GM19467 (cell line): Measurements from ENCODE around the gene PLA2G4C.

Experiments
- ATAC-seq: cut with Tn5 transposase; IDR thresholded peaks from one replicate; pipeline ENCODE4 v1.9.1; 2021; ENCODE audit warnings: mild to moderate bottlenecking, moderate library complexity; ENCODE audit not compliant: unreplicated experiment

PLA2G4C gene

DNA sequence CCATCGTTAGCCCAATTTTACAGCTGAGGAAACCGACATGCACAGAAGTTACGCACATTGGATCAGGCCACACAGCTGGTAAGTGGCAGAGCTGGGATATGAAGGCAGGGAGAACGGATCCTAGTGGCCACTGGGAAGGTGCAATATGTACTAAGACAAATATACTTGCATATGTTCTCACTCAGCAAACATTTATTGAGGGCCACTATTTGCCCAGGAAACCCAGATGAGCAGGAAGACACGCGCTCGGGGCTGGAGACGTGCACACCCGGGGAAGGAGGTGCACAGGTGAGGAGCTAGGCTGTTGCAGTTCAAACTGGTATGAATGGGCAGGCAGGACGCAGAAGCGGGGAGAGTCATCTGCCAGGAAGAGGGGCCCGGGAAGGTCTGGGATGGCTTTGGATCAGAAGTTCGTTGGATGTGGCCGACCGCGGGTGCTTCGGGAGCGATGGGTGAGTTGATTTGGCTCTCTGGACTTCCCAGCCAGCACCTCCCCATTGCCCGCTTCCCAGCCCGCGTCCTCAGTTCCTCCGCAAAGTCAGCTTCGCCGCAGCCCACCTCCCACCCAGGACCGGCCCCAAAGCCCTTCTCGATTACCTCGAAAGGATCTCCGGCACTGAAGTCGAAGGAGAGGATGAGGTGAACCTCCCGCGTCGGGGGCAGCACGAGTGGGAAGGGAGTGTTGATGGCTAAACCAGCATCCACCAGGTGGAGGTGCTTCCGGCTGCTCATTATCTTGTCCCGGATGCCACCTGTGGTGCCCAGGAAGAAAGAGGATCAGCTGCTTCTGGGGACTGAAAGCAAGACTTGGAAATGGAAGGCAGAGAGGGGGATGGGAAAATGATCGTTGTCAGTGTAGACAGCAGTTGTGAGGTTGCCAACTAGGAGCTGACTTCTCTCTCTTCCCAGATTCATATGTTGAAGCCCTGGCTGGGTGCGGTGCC lies 48.9 kb downstream of the PLA2G4C start:
- ATAC-seq, result no peak

DNA sequence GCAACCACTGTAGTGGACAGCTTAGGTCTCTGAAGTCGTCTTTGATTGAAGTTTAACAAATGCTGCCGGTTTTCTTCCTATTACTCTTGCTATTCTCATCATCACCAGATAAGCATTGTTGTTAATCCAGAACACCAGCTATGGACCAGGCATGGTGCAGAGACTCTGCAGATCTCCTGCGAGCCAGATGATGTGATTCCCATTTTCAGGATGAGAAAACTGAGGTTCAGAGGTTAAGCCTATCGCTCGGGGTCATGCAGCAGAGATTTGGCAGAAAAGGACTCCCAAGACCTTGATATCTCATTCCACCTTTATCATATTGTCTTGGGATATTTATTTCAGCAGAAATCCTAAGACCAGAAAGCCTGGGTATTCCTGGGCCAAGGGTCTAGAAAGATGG lies 50.2 kb downstream of the PLA2G4C start:
- no peak for ATAC-seq

DNA sequence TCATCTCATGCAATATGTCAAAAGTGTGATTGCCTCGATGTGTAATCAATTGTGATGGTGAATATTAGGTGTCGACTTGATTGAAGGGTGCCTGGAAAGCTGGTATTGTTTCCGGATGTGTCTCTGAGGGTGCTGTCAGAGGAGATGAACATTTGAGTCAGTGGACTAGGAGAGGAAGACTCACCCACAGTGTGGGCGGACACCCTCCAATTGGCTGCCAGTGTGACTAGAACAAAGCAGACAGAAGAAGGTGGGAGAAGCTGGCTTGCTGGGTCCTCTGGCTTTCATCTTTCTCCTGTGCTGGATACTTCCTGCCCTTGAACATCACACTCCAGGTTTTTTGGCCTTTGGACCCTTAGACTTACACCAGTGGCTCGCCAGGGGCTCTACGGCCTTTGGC lies 51.3 kb downstream of the PLA2G4C start:
- no peak for ATAC-seq

DNA sequence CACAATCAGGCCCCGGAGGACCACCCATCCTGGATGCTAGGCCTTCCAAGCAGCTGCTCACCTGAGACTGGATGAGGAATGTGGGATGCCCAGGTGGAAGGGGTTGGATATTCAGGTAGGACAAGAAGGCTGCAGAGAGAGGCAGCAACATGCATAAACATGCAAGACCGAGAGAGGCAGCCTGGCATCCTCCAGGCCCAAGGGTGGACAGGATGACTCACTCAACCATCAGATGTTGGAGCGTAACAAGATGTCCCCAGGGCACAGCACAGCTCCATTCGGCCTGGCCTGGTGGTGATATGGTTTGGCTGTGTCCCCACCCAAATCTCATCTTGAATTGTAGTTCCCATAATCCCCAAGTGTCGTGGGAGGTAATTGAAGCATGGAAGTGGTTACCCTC lies 56.8 kb downstream of the PLA2G4C start:
- no peak for ATAC-seq

DNA sequence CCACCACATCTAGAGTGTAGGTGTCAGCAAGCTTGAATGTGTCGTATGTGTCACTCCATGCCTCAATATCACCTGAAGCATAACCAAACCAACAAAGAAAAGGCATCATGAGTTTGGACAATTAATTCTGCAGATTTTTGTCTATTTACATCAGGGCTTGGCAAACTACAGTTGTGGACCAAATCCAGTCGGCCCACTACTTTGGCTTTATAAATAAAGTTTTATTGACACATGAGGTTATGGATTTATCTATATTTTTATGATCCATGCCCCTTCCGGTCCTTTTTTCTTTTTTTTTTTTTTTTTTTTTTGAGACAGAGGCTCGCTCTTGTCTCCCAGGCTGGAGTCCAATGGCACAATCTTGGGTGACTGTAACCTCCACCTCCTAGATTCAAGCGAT lies 57.5 kb downstream of the PLA2G4C start:
- no peak for ATAC-seq

DNA sequence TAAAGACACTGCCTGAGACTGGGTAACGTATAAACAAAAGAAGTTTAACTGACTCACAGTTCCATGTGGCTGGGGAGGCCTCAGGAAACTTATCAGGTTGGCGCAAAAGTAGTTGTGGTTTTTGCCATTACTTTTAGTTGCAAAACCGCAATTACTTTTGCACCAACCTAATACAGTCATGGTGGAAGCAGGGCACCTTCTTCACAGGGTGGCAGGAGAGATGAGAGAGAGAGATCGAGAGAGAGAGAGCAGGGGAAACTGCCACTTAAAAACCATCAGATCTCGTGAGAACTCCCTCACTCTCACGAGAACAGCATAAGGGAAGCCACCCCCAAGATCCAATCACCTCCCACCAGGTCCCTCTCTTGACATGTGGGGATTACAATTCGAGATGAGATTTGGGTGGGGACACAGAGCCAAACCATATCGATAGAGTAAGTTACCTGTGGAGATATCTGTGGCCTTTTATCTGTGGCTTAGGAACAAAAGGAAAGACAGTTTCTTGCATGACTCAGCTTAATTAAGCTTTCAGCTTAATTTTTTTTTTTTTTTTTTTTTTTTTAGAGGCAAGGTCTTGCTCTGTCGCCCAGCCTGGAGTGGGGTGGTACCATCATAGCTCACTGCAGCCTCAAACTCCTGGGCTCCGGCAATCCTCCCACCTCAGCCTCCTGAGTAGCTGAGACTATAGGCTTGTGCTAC lies 59.1 kb downstream of the PLA2G4C start:
- no peak for ATAC-seq

DNA sequence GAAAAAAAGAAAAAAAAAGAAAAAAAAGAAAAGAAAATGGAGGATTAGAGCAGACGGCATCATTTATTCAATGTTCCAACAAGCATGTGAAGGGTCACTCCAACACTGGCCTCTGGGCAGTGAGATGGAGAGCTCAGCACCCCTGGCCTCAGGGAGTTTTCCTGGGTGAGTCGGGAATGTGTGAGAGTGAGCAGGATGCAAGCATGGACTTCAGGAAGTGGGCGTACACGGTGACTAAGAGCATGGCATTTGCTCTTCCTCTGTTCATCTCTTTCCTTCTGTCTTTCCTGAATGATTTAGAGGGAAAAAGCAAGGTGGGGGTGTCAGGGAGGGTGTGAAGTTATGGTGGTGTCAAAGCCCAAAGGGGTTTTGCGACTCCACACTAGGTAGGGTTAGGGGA lies 66.1 kb downstream of the PLA2G4C start:
- no peak for ATAC-seq

DNA sequence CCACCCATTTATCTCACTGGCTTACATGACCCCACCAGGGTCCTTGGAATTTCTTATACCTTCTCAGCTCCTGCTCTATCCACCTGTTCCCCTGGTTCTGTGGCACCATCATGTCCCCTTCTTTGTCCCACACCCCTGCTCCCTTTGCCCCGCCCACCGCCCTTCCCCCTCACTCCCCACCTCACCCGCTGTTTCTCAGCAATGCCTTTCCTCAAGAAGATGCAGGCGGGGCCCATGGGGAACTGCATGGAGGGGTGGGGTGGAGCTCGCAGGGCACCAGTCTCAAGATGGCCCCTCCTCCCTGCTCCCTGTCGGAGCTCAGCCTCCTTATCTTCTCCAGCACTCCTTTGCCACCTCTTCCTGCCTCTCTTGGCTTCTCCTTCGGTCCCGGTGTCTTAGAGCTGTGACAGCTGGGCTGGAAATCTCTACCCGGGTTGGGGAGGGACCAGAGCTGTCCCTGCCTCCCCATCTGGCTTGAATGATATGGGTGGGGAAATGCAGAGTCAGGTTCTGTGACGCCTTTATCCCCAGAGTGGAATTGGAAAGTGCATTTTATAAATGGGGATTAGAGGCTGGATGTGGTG lies 66.8 kb downstream of the PLA2G4C start, which contains the start of gene CABP5:
Gene CABP5 (minus strand): TSS at position 405 of the 584 bp plus-strand sequence. CDS start 157 bp downstream, at position 248.
- ATAC-seq, result no peak

DNA sequence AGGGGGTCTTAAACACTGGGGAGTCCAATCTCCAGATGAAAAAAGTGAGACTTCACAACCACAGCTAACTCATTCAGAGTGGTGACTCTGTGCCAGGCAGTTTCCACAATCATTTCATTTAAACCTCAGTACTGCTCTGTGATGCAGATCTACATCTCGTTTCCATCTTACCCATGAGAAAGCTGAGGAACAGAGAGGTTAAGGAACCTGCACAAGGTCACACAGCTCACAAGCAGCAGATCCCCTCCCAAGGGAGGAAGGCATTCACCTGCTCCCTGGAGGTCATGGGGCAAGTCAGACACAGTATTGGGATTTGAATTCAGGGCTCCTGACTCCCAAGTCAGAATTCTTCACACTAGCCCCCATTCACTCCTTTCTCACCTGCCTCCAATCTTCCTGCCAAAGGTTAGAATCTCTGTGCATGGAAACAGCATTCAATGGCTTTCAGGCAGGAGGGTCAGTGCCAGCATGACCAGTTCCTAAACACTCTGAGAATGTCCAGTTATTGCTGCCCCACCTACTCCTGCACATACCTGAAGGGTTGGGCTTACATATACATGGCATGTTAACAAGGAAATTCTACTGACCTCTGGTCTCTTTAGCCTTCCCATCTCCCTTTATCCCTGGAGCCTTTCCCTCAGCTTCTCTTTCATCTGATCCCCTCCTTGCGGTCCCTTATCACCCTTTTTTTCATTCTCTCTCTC lies 68.6 kb downstream of the PLA2G4C start:
- no peak for ATAC-seq

DNA sequence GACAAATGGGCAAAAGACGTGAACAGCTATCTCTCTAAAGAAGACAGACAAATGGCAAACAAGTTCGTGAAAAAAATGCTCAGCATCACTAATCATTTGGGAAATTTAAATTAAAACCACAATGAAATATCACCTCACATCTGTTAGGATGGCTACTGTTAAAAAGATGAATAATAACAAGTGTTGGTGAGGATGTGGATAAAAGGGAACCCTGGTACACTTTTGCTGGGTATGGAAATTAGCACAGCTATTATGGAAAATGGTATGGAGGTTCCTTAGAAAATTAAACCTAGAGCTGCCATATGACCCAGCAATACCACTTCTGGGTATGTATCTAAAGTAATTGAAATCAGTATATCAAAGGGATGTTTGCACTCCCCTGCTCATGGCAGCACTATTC lies 73.9 kb downstream of the PLA2G4C start:
- ATAC-seq, result no peak

DNA sequence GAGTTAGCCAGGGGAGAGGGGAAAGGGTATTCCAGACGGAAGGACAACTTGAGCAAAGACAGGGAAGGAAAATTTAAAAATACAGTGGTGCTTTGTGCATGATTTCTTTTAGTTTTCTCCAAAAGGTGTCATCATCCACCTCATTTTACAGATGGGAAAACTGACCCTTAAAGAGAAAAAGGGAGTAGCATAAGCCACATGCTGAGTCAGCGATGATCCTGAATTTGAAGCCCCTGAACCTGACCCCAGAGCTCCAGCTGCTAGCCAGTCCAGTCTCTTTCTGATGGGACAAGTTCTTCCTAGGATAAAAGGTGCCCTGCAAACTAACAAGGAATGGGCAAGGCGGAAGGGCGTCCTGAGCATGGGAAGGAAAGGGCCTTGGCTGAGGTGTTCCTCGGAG lies 77.0 kb downstream of the PLA2G4C start:
- ATAC-seq, result no peak

DNA sequence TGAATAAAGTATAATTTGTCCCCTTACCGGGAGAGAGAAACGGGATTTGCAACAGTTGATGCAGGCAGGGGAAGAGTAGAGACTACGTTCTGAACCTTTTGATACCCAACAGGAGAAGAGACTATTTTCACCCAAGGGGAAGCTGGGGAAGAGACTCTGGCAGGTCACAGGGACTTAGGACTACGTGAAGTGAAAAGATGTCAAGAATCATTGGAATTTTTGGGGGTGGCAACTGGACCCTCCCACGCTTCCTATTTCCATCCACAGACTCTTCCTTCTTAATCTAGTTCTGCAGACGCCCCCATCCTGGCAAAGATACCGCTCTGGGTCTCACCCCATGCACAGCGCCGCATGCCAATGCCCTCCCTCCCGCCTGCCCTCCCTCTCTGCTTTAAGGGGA lies 80.5 kb downstream of the PLA2G4C start:
- ATAC-seq, result no peak

DNA sequence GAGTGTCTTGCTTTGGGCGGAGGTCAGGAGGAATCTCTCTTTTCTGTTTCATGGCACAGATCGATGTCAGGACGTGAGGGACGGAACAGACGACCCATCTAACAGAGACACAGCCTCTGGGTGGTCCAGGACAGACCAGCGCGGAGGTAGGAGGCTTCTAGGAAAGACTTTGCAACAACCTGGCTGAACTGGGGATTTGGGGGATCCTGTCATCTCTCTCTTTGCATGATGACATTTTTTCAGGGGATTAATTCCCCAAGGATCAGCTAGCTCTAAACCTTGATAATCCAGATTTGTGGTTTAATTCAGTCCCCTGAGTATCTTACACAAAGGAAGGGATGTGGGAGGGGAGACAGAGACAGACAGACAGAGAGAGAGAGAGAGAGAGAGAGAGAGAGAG lies 81.2 kb downstream of the PLA2G4C start:
- no peak for ATAC-seq

DNA sequence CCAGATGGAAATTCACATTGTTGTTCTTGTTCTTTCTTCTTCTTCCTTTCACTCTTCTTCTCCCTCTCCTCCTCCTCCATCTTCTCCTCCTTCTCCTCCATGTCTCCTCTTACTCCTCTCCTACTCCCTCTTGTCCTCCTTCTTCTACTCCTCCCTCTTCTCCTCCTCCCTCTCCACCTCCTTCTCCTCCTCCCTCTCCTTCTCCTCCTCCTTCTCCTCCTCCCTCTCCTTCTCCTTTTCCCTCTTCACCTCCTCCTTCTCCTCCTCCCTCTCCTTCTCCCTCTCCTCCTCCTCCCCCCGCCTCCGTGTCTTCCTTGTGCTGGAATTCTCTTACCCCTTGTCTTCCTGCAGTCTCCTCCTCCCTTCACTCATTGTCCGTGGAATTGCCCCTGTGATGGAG lies 85.1 kb downstream of the PLA2G4C start:
- ATAC-seq, result no peak

DNA sequence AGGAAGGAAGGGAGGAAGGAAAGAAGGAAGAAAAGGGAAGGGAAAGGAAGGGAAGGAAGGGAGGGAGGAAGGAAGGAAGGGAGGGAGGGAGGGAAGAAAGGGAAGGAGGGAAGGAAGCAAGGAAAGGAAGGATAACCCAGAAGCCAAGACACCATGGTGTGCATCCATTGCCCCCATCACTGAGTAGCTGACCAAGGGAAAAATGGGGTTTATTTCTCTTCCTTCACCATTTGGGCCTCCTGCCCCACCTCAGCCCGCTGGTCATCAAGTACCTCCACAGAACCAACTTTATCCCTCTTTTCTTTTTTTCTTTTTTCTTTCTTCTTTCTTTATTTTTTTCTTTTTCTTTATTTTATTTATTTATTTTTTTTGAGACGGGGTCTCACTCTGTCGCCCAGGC lies 87.1 kb downstream of the PLA2G4C start:
- no peak for ATAC-seq

DNA sequence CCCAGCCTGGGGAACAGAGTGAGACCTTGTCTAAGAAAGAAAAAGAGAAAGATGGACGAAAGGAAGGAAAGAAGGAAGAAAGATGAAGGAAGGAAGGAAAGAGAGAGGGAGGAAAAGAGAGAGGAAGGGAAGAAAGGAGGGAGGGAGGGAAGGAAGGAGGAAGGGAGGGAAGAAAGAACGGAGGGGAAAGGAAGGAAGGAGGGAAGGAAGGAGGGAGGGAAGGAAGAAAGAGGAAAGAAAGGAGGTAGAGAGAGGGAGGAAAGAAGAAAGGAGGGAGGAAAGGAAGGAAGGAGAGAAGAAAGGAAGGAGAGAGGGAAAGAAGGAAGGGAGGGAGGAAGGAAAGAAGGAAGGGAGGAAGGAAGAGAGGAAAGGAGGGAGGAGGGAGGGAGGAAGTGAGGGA lies 87.6 kb downstream of the PLA2G4C start:
- no peak for ATAC-seq

DNA sequence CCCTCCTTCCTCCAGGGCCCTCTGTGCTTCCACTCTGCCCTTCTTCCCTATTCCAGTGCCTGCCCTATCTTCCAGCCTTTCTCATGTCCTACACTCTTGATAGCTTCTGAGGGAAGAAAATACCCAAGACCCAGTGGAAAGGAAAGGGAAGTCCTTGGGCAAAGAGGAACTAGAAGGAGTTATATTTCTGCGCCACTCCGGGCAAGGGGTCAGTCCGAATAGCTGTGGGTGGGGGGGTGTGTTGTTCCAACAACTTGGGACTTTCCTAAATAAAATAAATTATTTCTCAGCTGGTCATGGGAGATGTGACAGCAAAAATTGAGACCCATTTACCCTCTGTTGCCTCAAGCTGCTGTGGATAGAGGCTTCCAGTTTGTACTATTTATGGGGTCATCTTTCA lies 89.9 kb downstream of the PLA2G4C start:
- no peak for ATAC-seq

DNA sequence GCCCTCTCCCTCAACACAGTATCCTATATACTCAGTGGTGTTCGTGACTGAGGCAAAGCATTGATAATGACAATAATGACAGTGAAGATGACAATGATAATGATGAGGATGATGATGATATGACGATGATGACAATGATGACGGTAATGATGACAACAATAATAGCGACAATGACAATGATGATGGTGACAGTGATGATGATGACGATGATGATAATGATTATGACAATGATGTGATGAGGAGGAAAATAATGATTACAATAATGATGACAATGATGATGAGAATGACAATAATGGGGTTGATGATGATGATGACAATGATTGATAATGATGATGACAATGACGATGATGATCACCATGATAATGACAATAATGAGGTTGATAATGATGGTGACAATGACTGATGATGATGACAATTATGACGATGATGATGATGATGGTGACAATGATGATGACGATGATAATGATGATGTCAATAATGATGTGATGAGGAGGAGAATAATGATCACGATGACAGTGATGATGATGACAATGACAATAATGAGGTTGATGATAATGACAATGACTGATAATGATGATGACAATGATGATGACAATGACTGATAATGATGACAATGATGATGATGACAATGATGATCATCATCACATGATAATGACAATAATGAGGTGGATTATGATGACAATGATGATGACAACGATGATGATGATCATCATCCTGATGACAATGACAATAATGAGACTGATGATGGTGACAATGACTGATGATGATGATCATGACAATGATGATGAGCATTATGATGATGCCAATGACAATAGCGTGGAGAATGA lies 99.5 kb downstream of the PLA2G4C start:
- ATAC-seq, result no peak

DNA sequence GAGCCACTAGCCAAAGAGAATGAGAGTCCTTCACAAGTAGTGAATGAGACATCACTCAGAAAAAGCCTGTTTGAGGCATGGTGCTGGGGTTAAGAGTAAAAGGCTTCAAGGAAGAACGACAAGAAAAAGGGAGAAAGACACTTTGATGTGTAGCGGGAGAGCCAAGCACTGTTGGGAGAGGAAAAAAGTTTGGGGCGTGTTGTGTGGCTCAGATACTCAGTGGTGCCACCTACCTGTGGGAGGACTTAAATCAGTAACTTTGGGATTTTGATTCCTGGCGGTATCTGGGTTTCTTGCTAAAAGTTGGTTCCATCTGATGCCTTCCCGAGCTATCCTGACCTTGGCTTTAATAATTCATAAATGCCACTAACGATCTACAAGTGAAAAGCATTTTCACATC lies 103.9 kb downstream of the PLA2G4C start:
- ATAC-seq, result no peak

DNA sequence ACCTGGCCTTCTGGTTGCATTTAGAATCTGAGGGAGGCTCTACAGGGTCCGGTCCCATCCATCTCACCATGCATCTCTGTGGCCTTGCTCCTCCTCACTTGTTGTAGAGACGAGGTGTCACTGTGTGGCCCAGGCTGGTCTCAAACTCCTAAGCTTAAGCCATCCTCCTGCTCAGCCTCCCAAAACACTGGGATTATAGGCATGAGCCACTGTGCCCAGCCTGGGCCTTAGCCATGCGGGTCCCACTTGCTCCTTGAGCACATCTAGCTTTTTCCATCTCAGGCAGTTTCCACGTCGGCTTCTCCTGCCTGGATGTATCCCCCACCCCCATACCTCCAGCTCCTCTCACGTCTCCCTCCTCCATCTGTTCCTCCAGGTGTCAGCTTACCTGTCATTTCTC lies 106.4 kb downstream of the PLA2G4C start:
- no peak for ATAC-seq
